ENCODE measurements around the gene FCF1.

Gene FCF1

DNA sequence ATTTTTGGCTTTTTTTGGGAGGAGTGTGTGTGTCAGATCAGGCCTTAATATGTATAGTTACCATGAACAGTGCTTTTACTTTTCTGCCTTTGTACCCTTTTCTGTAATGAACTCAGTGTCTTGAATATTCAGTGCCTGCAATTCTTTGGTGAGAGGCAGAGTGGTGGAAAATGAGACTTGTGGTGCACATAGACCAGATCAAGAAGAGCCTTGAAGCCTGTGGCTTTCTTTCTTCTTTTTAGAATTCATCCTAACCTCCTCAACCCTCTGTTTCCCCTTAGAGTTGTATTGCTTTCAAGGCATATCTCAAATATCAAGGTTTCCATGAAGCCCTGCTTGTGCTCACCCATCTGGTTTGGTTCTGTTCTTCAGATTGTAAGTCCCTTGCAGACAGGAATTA lies 52.8 kb downstream of the FCF1 start:
- no peak for DNase-seq (ENCODE audit: low spot score)

DNA sequence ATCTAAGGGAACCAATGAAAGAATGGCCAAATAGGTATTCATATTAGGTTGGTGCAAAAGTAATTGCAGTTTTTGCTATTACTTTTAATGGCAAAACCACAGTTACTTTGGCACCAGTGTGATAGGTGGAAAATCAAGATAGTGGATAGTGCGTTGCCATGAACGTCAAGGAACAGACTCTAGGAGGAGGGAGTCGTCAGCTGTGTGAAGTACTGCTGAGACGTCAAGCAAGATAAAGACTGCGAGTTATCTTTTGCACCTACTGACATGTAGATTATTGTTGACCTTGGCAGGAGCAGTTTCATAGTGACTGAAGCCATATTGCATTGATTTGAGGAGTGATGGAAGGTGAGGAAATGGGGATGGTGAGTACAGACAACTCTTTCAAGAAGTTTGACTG lies 58.5 kb downstream of the FCF1 start:
- no peak for DNase-seq (ENCODE audit: low spot score)

DNA sequence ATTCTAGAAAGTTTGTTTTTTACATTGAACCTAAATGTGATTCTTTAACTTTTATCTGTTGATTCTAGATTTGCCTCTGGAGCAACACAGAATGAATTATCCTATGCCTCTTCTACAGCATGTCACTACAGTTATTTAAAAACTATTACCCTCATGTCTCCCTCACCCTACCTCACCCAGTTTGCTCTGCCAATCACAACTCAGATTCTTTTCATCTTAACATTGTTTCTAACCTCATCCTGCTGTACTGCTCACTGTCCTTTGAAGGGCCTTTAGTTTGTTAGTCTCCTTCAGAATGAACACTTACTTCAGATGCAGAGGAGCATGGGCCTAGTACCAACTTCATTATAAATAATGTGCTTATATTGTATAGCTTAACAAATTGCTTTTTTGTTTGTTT lies 71.7 kb downstream of the FCF1 start:
- DNase-seq (ENCODE audit: low spot score), result no peak

DNA sequence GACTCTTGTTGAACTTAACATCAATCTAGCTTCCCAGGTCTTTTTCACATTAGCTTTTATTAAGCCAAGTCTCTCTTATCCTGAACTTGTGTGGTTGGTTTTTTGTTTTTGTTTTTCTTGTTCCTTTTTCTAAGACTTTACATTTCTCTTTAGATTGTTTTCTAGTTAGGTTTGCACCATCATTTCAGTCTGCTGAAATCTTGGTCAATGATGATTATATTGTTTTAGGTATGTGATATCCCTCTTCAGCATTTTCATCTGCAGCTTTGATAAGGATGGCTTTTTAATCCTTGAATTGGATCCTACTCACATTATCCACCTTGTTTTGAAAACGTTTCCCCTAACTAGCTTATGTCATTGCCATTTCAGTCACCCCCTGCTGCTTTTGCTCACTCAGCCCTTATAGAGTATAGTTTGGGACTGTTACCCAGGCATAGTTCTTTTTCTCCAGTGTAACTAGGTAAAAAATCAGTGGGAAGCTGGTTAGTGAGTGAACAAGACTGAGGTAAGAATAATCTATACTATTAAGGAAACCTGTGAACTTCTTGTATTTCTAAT lies 72.2 kb downstream of the FCF1 start:
- DNase-seq (ENCODE audit: low spot score), result no peak

DNA sequence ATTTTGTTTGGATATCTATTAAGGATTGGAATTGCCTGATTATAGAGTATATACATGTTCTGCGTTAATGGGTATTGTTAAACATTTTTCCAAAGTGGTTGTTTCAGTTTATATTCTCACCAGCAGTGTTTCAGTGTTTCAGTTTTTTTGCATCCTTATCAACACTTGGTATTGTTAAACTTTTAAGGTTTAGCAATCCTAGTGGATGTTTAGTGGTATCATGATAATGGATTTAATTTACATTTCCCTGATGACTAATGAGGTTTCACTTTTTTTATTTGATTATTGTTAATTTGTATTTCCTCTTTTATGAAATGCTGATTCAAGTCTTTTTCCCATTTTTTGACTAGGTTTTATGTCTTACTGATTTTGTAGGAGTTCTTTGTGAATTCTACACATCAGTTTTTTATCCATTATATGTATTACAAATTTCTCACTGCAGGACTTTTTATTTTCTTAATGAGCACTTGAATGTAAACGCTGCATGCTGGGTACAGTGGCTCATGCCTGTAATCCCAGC lies 73.9 kb downstream of the FCF1 start:
- DNase-seq (ENCODE audit: low spot score), result no peak
